GM19397 (cell line): ENCODE measurements around the gene KIF26A.

Experiments used
- ATAC-seq: cut with Tn5 transposase; IDR thresholded peaks from one replicate; pipeline ENCODE4 v1.9.1; 2021; ENCODE audit warnings: mild to moderate bottlenecking, moderate library complexity; ENCODE audit not compliant: unreplicated experiment

Gene KIF26A

DNA sequence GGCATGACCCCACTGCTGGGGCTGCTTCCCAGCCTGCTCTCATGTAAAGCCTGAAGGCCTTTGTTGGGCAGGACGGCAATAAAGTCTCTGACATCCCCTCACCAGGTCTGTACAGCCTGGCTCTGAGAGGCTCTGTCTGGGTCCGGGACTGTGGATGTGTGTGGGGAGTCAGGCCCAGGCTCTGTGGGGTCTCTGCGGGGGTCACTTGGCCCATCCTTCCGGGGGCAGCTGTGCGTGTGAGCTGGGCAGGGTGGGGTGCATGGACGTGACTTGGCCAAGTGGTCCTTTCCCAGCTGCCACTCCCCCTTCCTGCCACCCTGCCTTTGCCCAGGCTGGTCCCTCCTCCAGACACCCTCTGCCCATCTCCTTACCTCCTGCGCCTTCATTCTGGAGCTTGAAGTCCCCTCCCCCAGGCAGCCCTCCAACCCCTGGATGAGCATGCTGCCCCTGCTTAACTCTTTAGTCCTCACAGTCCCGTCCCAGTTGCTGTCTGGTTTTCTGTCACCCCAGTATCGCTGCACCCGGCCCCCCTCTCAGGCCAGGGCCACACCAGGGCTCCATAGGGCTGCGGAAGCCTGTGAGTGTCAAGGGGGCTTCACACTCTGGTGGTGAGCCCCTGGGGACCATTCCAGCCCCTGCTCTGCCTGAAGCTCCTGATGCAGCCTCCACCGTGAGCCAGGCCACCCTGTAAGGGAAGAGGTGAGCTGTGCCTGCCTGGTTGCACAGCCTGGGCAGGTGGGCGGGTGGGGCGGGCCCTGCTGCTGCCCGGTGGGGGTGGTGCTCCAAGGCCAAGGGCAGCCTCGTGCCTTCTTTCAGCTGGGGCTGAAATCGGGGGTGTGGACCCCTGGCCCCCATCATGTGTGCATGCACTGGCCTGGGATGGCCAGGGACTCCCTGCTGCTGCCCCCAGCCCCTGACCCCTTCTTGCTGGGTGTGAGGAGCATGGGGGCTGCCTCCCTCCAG is 25.5 kb upstream of the KIF26A start:
- no peak for ATAC-seq

DNA sequence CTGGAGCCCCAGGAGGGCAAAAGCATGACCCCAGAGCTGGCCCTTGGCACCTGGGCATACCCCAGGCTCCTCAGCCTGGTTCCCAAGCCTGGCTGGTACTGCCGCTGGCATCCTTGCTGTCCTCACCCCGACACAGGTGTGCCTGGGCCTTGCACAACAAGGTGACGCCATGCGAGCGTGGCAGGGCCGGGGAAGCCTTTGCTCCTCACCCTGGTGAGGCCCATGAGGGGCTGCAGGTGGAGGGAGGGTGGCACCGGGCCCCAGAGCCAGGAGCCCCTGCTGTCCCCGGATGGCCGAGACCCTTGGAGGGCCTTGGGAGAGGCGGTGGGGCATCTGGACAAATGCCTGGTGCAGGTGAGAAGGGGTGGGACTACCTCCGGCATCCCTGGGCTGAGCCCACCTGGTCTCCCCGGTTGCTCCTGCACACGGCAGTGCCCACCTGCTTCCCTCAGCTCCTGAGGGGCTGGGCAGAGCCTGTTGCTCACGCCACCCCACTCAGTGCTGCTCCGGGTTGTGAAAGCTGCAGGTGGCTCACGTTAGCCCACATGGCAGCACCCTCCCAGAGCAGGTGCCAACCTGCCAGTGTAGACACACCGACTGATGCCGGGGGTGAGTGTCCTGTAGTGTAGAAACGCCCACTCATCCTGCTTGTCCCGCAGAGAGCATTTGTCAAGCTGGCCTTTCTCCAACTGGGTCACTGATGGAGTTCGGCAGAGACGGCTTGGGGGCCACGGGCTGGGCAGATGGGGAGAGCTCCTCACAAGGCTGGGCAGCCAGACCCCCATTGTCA is 24.6 kb upstream of the KIF26A start:
- no peak for ATAC-seq

DNA sequence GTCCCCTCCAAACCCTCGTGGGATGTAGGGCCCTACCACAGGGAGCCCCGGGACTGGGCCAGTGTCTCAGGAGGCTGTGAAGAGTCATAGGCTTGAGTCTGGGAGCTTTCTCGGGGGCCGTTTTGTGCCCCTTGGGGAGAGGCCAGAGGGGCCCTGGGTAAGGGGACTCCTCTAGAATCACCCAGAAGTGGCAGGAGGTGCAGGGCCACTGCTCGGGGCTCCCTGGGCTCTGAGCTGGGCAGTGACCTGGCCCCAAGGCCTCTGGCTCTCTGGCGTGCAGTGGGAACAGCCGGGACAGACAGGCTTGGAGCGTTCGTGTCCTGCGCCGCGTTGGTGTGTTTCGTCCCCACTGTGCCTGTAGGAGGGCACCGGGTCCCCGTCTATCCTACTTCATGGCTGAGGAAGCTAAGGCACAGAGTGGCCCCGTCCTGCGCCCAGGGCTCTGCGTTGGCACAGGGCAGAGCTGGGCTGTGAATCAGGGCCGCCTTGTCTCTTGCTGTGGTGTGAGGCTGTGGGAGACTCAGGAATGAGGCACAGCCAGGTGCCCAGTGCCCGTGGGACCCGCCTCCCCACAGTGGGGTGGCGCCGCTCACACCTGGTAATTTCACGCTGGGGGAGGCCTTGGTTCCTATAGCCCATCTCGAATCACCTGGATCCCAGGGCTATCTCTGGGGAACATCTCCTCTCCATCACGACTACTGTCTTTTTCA is 23.8 kb upstream of the KIF26A start:
- ATAC-seq, result no peak

DNA sequence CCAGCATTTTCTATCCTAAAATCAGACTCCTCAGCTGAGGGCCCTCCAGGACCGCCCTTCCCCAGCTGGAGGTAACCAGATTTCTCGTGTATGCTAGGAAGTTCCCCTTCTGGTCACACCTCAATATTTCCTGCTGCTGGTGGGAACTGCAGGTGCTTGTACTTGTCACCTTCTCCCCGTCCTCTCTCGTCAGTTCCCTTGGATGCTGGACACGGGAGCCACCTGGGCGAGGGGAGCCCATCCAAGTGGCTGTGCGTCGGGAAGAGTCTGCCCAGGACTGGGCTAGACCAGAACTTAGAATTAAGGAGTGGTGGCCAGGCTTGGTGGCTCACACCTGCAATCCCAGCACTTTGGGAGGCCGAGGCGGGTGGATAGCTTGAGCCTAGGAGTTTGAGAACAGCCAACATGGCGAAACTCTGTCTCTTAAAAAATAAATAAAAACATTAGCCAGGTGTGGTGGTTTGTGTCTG is 23.2 kb upstream of the KIF26A start:
- ATAC-seq, result no peak

DNA sequence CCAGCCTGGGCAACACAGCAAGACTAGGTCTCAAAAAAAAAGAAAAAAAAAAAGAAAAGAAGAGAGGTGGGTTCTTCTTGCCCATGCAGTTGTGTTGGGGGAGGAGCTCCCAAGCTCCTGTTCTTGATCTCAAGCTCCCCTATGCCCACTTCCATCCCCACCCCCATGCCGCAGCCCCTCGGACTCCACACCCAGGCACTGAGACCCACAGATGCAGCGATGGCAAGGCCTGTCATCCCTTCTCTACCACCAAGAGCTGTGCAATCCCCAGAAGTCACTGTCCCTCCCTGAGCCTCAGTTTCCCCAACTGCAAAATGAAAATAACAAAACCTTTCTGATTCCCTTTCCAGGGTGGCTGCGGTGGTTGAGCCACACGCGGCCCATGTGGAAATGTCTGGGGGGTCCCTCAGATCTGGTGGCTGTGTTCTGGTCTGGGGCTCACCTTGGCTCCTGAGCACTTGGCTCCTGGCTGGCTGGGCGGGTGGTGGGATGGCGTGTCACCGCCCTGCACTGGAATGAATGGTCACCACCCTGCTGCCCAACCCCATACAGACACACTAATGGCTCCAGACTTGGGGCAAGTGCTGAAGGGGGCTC is 22.6 kb upstream of the KIF26A start:
- ATAC-seq, result no peak

DNA sequence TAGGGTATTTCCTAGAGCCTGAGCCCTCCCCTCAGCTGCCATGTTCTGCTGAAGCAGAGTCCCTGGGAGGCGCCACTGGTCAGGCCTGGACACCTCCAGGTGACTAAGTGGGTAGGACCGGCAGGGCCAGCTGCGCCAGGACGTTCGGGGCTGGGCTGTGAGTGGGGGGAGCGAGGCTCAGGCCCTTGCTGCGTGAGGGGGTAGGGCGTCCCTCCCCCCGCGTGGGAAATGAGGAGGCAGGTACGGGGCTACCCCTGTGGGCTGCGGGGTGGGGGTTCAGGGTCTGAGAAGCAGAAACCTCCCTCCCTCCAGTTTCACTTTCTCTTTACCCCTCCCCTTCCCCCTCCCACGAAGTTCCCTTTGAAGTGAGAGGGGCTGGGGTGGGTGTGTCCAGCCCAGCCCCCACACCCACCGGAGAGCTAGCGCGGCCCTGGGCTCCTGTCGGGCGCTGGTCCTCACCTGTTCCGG is 22.1 kb upstream of the KIF26A start:
- ATAC-seq, result no peak

DNA sequence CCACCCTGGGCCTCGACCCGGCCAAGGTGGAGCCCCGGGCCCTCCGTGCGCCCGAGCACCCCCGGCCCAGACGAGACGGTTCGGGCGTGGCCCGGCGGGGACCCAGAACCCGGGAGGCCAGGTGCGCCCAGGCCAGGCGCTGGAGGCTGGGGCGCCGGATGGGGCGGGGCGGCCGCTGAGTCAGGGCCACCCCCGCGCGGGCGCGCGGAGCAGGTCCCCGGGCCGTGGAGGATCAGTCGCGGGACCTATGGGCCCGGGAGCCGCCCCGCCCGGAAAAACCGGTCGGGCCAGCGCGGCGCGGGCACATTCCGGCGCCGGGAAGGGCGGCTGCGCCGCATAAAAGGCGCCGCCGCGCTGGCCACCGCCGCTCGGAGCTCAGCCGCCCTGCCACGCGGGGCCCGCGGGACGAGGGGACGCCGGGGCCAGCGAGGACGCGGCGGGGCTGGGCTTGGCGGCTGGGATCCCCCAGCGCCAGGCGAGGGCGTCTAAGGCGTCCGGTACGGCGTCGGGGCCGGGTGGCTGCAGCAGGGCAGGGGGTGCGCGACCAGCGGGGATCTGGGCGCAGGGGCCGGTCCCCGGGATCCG is 21.5 kb upstream of the KIF26A start:
- ATAC-seq, result no peak

DNA sequence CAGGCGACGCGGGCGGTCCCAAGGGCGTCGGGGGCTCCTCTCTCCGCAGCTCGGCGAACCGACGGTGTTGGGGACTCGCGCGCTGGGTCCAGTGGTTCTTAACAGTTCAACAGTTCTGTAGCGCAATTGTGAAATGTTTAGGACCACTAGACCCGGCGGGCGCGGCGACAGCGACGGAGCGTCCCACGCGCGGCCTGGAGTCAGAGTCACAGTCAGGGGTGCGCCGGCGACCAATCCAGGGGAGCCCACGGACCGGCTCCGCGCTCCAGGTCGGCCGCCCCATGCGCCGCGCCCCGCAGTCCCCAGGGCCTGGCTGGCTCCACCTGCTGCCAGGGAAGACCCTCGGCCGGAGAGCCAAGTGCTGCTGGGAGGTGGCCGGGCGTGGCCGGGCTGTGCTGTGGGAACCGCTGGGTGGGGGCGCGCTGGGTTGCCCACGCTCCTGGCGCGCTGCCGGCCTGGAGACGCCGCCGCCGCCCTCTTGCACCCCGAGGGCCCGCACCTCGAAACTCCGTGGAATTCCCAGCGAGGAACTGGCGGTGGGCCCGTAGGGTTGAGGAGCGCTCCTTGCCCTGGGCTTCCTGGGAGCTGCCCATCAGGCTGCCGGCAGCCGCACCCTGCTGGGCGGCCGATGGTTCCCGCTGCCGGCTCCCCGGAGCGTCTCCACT is 20.9 kb upstream of the KIF26A start:
- no peak for ATAC-seq

DNA sequence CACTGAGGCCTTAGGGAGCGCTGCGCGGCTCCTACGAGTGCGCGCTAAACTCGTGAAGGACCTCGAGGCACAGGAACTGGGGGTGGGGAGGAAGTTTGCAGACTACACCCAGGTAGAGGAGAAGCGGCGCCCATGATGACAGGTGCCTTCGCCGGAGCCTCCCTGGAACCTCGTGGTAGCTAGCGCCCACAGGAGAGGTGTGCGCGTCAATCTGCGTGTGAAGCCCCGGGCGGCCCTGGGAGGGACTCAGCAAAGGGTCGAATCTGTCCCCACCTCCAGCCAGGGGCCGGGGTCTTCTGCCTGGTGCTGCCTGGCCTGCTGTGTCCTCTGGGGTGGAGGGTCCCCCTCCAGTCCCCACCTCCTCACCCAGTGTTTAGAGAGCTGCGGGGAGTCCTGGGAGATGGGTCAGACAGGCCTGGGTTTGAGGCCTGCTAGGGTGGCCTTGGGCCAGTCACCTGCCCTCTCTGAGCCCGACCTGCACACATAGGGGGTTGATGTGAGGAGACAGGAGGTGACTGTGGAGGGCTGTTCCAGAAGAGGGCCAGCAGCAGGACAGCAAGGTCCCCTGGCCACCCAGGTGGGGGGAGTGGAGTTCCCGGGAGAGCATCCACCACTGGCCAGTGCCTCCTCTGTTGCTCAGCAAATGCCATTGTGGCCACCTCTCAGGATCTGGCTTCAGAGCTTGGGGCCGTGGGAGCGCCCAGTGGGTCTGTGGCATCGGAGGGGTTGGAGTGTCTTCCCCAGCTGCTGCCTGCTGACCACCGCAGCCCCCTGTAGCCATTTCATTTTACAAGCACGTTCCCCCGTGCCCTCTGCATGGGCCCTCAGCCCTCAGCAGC is 20.2 kb upstream of the KIF26A start:
- ATAC-seq, result no peak

DNA sequence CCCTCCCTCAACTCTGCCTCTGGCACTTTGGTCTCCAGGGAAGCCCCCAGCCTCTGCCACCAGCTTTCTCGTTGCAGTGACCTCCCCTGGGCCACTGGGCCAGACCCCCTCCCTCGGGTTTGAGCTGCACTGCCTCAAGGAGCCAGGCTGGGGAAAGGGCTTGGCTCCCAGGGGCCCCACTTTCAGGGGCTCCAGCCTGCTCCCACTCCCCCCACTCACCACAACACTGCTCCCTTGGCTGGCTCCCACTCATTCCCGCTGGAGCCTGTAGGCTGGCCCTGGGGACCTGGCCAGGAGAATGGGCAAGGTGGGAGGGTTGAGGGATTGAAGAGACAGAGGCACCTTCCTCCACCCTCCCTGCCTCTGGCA is 19.3 kb upstream of the KIF26A start:
- no peak for ATAC-seq

DNA sequence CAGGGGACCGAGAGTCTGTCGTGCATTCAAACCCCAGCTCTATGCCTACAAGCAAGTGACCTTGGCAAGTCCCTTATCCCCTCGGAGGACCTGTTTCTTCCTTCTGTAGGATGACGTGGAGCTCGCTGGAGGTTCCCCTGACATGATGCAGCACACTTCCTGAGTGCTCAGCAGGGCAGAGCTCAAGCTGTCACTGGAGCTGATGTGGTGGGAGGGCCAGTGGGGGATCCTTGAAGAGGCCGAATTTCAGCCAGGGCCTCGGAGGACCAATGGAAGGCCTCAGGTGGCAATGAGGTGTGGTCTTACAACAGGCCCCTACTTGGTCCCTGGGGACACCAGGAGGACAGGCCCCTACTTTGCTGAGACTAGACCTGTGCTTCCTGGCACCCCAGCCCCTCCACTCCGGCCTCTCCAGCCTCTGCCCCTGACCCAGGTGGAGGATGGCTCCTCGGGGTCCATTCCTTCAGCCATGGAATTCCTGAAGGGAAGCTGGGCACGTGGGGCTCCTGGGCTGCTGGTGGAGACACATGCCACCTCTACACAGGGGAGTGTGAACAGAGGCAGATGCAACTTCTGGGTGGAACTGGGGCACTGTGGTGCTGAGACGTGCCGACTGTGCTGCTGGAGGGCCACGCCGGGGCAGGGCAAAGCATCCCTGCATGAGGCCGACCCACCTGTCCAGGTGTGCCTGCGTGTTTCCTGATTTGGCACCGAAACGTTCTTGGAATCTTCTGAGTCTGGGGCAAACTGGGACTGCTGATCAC is 18.7 kb upstream of the KIF26A start:
- ATAC-seq, result no peak

DNA sequence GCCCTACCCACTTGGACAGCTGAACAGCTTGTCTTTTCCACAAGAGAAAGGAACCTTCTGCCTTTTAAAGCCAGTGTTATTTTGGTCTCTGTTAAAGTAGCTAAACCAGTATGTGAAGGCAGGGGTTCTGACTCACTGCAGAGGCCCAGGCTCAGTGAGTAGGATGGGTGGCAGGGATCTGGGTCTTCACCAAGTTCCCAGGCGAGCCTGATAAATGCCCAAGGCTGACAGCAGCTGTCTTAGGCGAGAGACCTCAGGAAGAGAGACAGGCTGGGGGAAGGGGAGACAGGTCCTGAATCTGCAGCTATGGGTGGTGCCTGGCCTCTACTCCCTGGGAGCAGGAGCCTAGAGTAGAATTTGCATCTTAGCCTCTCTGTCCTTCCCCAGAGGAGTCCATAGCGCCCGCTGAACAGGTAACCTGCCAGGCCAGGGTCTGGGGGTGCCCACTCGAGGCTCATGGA is 18.1 kb upstream of the KIF26A start:
- no peak for ATAC-seq

DNA sequence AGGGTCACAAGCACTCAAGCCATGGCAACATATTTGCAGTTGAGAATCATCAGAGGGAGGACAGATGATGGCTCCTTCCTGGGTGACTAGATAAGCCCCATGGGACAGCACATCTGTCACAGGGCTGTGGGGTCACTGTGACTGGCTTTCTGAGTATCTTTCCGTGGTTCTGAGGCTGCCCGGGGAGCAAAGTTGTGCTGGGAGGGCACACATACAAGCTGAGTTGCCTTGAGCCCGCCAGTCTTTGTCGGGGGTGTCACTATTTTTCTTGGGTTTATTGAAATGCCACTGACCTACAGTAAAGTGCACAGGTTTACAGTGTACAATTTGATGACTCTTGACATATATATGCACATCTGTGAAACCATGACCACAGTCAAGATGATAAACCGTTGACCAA is 17.2 kb upstream of the KIF26A start:
- no peak for ATAC-seq

DNA sequence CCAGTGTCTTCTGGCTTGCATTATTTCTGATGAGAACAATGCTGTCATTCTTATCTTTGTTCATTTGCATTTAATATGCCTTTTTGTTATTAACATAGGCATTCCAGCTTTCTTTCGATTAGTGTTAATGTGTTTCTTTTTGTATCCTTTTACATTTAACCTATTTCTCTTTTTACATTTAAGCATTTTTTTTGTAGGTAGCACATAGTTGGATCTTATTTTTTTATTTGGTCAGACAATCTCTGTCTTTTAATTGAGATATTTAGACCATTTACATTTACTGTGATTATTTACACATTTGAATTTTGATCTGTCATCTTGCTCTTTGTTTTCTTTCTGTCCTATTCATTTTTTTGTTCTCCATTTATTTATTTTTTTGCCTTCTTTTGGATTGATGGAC is 14.5 kb upstream of the KIF26A start:
- ATAC-seq, result no peak

DNA sequence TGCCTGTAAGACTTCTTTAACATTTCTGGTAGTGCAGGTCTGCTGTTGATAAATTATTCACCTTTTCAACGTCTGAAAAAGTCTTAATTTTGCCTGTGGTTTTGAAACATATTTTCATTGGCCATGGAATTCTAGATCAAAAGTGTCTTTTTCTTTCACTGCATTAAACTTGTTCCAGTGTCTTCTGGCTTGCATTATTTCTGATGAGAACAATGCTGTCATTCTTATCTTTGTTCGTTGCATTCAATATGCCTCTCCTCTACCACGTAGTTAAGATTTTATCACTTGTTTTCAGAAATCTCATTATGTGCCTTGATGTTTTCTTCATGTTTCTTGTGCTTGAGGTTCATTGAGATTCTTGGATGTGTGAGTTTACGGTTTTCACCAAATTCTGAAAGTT is 13.4 kb upstream of the KIF26A start:
- ATAC-seq, result no peak

DNA sequence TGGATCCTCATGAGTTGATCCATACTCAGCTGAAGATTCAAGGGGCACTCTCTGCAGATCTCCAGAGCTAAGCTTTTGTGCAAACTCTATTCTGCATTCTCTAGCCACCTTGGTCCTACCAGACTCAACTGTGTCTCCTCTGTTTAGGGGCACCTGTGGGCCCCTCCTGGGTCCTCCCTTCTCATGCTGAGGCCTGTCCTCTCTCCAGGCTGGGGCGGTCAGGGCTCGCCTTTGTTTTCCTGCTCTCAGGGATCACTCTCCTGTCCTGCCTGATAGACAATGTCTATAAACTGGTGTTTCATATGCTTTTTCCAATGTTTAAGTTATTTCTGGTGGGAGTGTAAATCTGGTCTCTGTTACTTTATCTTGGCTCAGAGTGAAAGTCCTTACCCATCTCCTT is 11.6 kb upstream of the KIF26A start:
- no peak for ATAC-seq

DNA sequence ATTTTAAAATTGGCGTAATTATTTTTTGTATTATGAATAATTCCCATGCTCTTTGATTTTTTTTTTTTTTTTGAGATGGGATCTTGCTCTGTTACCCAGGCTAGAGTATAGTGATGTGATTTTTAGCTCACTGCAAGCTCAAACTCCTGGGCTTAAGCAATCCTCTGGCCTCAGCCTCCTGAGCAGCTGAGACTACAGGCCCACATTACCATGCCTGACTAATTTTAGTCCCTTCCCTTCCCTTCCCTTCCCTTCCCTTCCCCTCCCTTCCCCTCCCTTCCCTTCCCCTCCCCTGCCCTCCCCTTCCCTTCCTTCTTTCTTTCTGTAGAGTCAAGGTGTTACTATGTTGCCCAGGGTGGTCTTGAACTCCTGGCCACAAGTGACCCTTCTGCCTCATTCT is 9.4 kb upstream of the KIF26A start:
- no peak for ATAC-seq

DNA sequence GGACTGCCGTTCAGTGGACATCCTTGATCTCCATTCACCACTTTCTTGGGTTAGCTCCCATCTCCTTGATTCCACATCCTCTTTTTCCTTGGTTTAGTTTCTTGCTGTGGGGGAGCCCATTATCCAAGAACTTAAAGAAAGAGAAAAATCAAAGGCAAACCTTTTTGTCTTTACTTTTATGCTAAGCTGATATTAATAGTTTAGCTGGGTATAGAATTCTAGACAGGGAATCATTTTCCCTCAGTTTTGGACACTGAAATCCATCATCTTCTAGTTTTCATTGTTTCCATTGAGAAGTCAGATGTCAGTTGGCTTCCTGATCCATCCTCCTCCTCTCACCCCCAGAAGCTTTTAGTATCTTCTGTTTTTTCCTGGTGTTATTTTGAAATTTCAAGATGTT is 8.8 kb upstream of the KIF26A start:
- no peak for ATAC-seq
